GM18858 (cell line): ENCODE results near the gene MRS2.

Source experiments
- ATAC-seq: cut with Tn5 transposase; IDR thresholded peaks from one replicate; pipeline ENCODE4 v1.9.1; 2021; ENCODE audit not compliant: unreplicated experiment

Gene MRS2

DNA sequence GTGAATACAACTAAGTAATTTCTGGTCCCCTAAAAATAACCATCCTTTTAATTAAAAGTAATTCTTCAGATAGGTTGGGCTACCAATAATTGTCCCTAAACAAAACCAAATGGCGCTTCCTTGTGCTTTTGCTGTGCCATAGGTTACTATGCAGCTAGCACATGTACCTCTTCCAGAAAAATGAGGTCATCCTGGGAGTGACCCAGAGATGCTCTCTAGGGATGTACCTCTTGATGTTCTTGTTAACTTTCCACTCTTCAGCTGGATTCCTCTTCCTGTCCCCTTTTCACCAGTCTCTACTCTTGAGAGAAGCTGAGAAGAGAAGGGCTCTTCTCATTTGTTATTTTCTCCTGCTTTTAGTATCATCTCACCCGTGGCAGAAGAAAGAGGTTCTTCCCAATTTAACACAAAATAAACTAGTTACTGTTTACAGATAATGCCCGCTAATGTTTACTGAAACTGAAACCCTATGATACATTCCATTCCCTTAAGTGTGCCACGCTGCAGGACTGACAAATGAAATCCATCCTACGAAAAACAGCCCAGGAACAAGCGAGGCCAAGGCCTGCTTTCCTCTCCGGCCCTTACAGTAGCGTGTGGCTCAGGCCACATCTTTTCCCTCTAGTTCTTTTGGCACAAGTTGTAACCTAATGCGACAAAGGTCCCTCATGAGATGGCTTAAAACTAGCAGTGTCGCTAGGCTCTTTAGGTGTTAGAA, 24.2 kb downstream of the MRS2 start:
- no peak for ATAC-seq

- ATAC-seq, result no peak
These were observed 25.9 kb downstream of the MRS2 start for GRCh38 chr6:24428615-24429014.

GRCh38 chr6:24429146-24429545, 26.4 kb downstream of the MRS2 start:
- ATAC-seq, result no peak

GRCh38 chr6:24430086-24430485, 27.4 kb downstream of the MRS2 start:
- ATAC-seq, result no peak

GRCh38 chr6:24431045-24431451, 28.3 kb downstream of the MRS2 start:
- no peak for ATAC-seq

DNA sequence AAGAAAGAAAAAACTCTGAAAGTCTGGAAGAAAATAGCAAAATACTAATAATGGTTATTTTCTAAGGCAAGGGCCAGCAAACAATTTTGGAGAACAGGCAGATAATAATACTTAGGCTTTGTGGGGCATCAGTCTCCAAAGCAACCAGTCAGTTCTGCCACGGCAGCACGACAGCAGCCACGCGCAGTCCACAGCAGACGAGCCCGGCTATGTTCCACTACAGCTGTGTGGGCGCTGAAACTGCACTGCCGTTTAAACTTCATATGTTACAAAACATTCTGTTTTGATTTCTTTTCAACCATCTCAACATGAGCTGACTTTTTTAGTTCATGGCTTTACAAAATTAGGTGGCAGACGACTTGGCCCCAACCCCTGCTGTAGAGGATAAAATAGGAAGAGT, 29.9 kb downstream of the MRS2 start:
- no peak for ATAC-seq

- no peak for ATAC-seq
These were observed 34.2 kb downstream of the MRS2 start for GRCh38 chr6:24436979-24437378.

DNA sequence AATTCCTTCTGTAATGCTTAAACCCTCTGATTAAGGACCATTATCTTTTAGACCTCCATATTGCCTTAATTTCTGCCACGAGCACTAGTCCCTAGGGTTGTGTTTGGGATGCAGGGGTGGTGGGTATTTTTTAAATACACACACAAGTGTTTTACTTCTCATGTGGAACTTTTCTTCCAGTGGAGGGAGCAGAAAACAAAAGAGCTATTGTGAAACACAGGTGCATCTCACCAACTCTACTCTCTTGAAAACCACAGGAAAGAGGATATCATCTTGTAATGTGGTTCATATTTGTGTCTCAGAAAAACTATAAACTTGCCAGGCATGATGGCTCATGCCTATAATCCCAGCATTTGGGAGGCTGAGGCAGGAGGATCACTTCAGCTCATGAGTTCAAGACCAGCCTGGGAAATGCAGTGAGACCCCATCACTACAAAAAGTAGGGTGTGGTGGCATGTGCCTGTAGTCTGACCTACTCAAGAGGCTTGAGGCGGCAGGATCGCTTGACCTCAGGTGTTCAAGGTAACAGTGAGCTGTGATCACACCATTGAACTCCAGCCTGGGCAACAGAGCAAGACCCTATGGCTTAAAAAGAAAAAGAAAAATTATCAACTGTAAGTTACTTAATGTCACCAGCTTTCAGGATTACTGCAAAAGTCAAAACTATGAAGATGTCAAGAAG, 37.3 kb downstream of the MRS2 start:
- no peak for ATAC-seq

DNA sequence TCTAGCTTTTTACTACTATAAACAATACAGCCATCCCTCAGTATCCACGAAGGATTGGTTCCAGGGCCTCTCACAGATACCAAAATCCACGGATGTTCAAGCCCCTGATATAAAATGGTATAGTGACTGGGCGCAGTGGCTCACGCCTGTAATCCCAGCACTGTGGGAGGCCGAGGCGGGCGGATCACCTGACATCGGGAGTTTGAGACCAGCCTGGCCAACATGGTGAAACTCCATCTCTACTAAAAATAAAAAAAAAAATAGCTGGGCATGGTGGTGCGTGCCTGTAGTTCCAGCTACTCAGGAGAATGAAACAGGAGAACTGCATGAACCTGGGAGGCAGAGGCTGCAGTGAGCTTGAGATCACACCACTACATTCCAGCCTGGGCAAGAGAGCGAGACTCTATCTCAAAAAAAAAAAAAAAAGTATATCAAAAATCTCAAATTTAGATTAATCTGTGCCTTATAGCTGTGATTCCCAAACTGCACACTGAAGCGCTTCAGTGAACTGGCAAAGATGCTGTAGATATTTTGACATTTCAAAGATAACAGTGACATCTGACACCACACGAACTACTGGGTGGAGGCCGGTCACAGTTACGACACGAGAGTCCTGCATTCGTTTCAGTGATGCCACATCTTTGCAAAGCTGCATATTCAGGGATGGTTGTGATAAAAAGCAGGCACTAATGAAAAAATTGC, 38.3 kb downstream of the MRS2 start:
- ATAC-seq, result no peak

GRCh38 chr6:24441599-24441904, 38.8 kb downstream of the MRS2 start:
- no peak for ATAC-seq

- no peak for ATAC-seq
These were observed 41.9 kb downstream of the MRS2 start for GRCh38 chr6:24444588-24444987.

DNA sequence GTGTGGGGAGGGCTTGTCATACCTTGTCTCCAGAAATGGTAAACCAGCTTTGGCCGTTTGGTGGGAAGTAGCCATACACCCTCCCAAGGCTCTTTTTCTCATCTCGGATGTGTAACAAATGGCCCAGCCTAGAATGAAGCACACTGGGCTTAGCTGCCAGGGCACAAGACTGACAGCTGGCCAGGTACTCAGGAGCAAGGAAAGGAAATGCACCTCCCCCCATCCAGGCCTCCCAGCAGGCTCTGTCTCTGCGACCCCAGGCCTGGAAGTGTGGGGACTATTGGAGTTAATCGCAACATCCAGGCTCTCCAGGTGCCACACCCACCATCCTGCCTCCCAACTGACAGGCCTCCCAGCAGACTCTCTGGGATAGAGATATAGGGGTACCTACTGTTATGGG, 43.0 kb downstream of the MRS2 start:
- no peak for ATAC-seq

GRCh38 chr6:24446670-24447069, 43.9 kb downstream of the MRS2 start:
- ATAC-seq, result no peak

- ATAC-seq, result no peak
These were observed 45.7 kb downstream of the MRS2 start for GRCh38 chr6:24448396-24448795.

DNA sequence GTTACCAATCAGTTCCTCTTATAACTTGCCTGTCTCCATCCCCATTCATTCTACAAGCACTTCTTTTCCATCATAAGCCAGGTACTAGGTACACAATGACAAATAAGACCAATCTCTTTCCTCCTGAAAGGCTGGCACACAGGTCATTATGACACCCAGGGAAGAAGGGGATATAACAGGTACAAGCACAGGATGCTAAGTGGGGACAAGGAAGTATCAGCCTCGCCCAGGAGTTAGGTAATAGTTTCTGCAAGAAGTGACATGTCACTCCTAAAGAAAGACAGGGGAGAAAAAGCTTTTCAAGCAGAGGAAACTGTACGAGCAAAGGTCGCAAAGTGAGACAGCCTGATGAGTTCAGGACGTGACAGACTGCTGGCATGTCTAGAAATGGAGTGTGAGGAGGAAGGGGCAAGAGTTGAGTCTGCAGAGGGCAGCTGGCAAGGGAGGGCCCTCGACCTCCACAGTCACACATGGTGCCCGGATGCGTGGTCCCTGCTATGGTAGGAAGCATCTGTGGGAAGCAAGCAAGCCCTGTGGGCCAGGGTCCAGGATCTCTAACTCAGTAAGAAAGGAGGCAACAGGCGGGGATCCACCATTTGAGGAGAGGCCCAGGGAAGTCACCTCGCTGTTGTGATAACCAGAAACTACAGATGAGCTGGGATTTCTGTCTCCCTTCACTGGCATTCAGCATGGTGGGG, 46.2 kb downstream of the MRS2 start:
- ATAC-seq, result no peak

DNA sequence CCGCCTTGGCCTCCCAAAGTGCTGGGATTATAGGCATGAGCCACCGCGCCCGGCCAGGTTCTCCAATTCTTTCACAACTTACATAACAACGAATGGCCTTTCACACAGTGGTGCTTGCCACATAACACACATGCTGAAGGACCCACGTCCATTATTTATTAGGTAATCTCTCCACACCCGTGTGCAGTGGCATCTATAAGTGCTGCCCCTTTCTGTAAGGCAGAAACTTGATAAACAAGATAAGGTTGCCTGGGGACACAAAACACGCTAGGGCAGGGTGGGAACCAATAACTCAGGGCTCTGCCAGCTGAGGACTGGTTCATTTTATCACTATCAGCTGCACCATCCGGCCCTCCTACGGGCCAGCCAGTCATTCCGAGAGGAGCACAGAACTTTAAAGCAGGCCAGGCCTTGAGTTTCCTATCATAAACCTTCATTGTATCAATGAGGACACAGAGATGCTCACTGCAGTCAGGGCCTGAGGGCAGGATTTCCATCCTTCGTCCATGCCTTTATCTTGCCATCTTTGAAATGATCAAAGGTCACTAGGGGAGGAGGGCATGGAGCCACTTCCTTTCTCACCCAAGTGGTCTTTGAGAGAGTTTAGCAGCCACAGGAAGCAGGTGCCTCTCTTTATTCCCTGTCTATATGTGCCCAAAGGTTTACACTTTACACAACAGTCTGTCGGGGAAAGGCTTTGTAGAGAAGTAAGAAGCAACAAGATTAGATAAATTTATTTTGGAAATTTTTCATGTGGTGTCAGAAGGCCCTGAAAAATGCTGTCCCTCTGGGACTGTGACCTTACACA, 49.0 kb downstream of the MRS2 start:
- ATAC-seq, result no peak

DNA sequence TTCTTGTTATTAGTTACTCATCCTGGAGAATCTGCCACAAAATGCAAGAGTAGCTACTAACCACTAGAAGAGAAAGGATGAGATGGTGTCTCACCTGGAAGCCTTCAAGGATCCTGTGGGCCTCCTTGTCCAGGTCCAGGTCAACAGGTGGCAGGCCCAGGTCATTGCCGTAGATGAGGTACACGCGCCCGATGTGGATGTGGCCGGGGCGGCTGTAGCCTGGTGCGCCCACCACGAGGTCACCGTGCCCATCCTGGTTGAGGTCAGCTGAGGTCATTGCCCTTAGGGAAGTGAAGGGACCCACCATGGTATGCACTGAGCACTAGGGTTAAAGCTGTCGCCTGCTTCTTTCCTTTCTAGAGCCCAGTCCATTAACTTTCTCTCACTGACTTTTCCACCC, 51.2 kb downstream of the MRS2 start:
- no peak for ATAC-seq

GRCh38 chr6:24454452-24454851, 51.7 kb downstream of the MRS2 start:
- no peak for ATAC-seq

GRCh38 chr6:24455061-24455460, 52.3 kb downstream of the MRS2 start:
- ATAC-seq, result no peak

- ATAC-seq, result no peak
These were observed 55.4 kb downstream of the MRS2 start for GRCh38 chr6:24458134-24458533.

- no peak for ATAC-seq
These were observed 56.2 kb downstream of the MRS2 start for GRCh38 chr6:24458941-24459340.
